Ramos (cell line): ENCODE data around the gene SLC22A23.

Experiments used
- in situ Hi-C: fragments of 300-500 bp; cut with MboI; formaldehyde crosslinking; loops from one replicate; pipeline ENCODE4 v1.14.3; 2022; ENCODE audit warnings: low sequenced_read_pairs; ENCODE audit not compliant: unreplicated experiment

SLC22A23 gene

DNA sequence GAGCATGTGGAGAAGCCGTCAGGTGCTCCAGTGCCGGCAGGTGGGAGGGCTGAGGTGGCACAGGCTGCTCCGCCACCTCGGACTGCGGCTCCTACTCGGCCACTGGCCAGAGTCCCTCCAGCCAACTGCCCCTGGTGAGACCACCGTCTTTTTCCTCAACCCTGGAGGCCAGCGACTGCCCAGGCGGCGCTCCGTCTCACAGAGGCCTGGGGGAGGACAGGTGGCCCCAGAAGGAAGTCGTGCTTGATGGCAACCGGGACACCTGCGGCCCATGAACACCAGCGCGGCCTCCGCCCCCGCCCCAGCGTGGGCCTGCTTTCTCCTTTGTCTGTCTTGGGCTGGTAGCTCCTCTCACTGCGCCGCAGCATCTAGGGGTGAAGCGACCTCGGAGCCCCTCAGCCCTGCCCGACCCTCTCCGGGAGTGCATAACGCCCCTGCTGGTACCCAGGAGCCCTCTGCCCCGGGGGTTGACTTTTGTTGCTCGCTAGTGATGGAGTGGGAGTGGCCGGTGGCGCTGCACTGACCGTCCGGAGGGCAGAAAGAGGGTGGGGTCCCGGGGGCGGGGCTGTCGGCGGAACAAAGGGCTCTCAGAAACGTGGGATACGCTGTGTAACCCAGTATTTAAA lies 228.7 kb downstream of the SLC22A23 start:
- in situ Hi-C loops, result no loop called here

DNA sequence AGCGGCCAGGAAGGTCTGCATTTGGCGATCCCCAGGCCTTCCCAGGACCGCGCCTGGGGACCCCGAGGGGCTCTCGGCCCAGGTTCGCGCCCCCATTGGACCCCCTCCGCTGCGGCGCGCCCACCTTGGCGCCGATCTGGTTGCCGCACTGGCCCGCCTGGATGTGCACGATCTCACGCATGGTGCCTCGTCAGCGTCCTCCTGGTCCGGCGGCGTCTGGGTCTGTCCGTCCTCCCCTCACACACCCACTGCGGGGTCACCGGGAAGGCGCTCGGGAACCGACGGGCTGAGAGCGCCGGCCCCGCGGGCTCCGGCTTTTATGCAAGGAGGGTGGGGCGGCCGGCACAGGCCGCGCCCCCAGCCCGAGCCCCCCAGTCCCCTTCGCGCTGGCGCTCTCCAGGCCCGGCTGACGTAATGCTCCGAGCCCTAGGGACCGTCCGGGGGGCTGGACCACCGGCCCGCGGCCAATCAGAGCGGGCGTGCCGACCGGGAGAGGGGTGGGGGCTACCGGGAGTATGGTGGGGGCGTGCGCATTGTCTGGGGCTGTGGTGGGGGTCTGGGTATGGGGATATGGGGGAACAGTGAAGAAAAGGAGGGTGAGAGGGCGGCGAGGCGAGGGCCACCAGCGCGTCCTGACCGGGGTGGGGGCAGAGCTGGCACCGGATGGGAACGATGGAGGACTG lies 229.3 kb downstream of the SLC22A23 start, which contains the start of gene TUBB2B:
TUBB2B (minus strand) TSS at position 291 of the 683 bp plus-strand sequence; CDS start at position 181, 110 bp downstream.
- in situ Hi-C loops, result no loop called here

DNA sequence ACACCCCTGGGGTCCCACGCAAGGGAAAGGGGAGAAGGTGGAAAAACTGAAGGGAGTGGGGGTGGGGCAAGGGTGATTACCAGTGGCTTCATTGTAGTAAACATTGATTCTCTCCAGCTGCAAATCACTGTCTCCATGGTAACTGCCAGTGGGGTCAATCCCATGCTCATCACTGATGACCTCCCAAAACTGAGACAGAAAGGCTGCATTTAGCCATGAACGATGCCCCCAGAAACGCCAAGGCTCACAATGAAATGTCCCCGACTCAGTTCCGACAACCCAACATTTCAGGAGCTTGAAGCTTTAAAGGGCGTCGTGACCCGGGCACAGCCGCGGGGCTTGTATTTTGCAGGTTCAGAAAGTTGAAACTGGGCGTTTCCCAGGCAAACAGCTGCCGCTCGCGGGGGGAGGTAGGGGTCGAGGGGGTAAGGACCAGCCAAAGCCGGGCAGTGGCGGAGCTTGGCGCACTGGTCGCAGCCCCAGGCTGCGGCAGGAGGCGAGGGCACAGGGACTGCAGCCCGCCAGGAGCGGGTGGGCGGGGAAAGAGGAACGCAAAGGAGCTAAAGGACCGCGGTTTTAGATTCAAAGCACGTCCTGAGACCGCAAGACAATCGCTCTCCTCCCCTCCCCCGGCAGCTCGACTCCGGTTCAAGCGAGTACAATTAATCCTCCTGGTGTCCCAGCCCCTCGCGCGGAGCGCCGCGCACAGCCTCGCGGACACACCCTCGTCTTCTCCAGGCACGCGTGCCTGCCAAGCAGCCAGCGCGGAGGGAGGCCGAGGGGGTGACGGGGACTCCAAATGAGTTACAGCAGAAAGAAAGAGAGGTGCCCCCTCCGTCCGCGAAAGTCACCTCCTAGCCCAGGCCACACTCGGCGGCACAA lies 230.1 kb downstream of the SLC22A23 start:
- in situ Hi-C loops, result no loop called here

DNA sequence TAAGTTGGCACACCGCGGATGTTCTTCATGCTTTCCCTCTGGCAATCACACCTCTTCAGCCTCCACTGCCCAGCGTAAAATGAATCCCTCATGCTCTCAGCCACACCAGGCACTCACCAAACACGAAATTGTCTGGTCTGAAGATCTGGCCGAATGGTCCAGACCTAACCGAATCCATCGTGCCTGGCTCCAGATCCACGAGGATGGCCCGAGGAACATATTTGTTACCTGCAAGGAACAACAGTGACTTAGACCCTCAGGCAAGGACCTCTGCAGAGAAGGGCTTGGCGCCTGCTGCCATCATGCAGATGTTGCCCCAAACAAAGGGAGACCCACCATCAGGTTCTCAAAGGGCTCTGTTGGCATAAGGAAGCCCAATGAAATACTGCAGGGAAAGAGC lies 230.8 kb downstream of the SLC22A23 start:
- in situ Hi-C loops, result no loop called here

DNA sequence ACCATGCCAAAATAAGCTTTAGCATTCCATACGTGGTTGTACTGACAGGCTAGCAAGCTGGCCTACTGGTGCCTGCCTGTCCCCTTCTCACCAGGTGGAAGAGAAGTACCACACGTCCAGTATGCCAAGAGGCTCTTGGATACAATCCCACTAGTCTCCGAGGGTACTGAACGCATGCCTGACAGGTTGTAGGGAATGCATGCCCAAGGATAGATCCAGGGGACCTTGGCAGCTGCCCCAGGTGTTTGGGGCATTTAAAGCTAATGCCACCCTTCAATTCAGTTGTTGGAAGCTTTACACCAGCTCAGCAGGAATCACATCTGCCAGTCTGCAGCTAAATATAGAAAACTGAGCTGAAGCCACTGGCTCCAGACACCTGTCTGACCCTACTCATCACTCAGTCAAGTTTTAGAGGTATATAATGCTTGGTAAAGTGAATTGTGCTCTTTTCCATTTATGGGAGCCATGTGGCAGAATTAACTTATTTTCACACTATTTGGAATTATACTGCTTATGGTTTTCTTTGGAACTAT lies 234.3 kb downstream of the SLC22A23 start:
- in situ Hi-C loops, result no loop called here

DNA sequence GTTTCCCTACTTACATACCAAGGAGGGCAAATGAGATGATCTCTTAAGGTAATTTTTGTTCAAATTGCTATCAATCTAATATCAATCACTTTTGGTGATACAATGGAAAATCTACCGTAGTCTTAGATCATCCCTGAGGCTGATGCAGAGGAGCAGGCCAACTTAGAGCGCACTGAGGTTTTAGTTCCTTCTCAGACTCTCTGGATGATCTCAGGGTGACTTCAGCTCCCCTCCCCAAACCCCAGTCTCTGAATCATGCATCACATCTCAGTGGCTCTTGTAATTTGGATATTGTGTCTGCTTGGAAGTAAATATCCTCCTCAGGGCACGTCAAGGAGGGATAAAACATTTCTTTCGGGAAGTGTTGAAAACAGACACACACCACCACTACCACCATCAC lies 235.3 kb downstream of the SLC22A23 start:
- in situ Hi-C loops, result no loop called here

DNA sequence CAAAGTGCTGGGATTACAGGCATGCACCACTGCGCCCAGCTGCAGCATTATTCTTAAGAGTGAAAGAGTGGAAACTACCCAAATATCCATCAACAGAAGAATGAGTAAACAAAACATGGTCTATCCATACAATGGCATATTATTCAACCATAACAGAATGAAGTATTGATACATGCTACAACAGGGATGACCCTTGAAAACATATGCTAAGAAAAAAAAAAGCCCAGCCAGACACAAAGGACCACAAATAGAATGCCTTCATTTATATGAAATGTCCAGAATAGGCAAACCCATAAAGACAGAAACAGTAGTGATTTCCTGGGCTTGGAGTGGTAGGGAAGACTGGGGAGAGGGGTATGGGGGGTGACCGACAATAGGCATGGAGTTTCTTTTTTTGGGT lies 236.5 kb downstream of the SLC22A23 start:
- in situ Hi-C loops, result no loop called here
